ENCODE measurements around the gene FHIT. TPM values are rescaled to one million over a fixed set of nuclear protein-coding genes. Genes with fewer than 3 reads are reported as not detected.

The FHIT gene
- total RNA-seq, 2 experiments from 2014 or later = 7.6 to 7.9 TPM

- Mint-ChIP-seq H3K27ac (no peak overlapping the region), H3K4me1 (ENCODE audit: low read depth) (peaks cover 15% of the 10 kb centered on the region), H3K27me3 (no peaks in the 10 kb centered on the region), H3K4me3 (no peak overlapping the region), H3K36me3 (ENCODE audit: low read depth) (no peaks in the 10 kb centered on the region), H3K9me3 (no peaks in the 10 kb centered on the region)
- no peak for TF ChIP-seq CTCF (IDR thresholded peaks at IDR 0.05)
- DNase-seq (no peak), ATAC-seq (no peak)
- intact Hi-C loops (cut with micrococcal nuclease) = no loop called here
- ChIA-PET CTCF (no interaction called here), POLR2A (interaction anchor here (0.9 to 1.0 kb wide), 2 partner anchors 16 to 77 kb away, joined by 3 to 4 read pairs; no protein-coding TSS in a partner anchor)
These were observed 1156.8 kb downstream of the FHIT start for GRCh38 chr3:60094392-60094947.

GRCh38 chr3:60090548-60090947 is 1160.7 kb downstream of the FHIT start:
- Mint-ChIP-seq H3K27ac (peak overlapping the region; percentile 1), H3K4me1 (ENCODE audit: low read depth) (peaks cover 36% of the 10 kb centered on the region), H3K36me3 (ENCODE audit: low read depth) (peaks cover 13% of the 10 kb centered on the region), H3K9me3 (peaks cover 15% of the 10 kb centered on the region), H3K4me3 (no peak overlapping the region), H3K27me3 (no peaks in the 10 kb centered on the region)
- ATAC-seq = no peak
- TF ChIP-seq CTCF (IDR thresholded peaks at IDR 0.05) = no peak
- ChIA-PET CTCF (no interaction called here), POLR2A (no interaction called here)
- DNase-seq = no peak
- intact Hi-C loops (cut with micrococcal nuclease) = no loop called here

GRCh38 chr3:60086811-60087210 is 1164.4 kb downstream of the FHIT start:
- POLR2A ChIA-PET = interaction anchor here (0.6 to 1.0 kb wide), 2 partner anchors 17 to 573 kb away, joined by 3 to 4 read pairs; no protein-coding TSS in a partner anchor
- H3K4me1 Mint-ChIP-seq (ENCODE audit: low read depth) = peaks cover 49% of the 10 kb centered on the region
- ATAC-seq (peak; percentile 95), DNase-seq (peak; percentile 65)
- peaks cover 30% of the 10 kb centered on the region for H3K36me3 Mint-ChIP-seq (ENCODE audit: low read depth)
- H3K9me3 Mint-ChIP-seq = peaks cover 30% of the 10 kb centered on the region
- no peak for TF ChIP-seq CTCF (IDR thresholded peaks at IDR 0.05)
- CTCF ChIA-PET = interaction anchor here (0.6 to 1.3 kb wide), 4 partner anchors 11 to 1456 kb away, joined by 3 to 4 read pairs (median 3); no protein-coding TSS in a partner anchor
- H3K27me3 Mint-ChIP-seq = no peaks in the 10 kb centered on the region
- no peak overlapping the region for H3K4me3 Mint-ChIP-seq
- intact Hi-C loops (cut with micrococcal nuclease) = loop anchor here (5.0 to 10.0 kb wide), 2 partner anchors 75 to 108 kb away; no protein-coding TSS in a partner anchor
- peak overlapping the region; percentile 82 for H3K27ac Mint-ChIP-seq

GRCh38 chr3:60085649-60086048 is 1165.6 kb downstream of the FHIT start:
- Mint-ChIP-seq H3K36me3 (ENCODE audit: low read depth) (peaks cover 31% of the 10 kb centered on the region), H3K4me1 (ENCODE audit: low read depth) (peaks cover 54% of the 10 kb centered on the region)
- intact Hi-C loops (cut with micrococcal nuclease) = loop anchor here (5.0 to 10.0 kb wide), 2 partner anchors 73 to 109 kb away; no protein-coding TSS in a partner anchor

More at GRCh38 chr3:60085649-60086048, 1165.6 kb downstream of the FHIT start:
- CTCF ChIA-PET = no interaction called here
- Mint-ChIP-seq H3K27ac (peak overlapping the region; percentile 82), H3K9me3 (peaks cover 34% of the 10 kb centered on the region), H3K4me3 (no peak overlapping the region), H3K27me3 (no peaks in the 10 kb centered on the region)
- DNase-seq (no peak), ATAC-seq (no peak)
- POLR2A ChIA-PET = no interaction called here
- TF ChIP-seq CTCF (IDR thresholded peaks at IDR 0.05) = no peak

All from activated CD8-positive, alpha-beta T cell treated with anti-CD3 and anti-CD28 coated beads for 36 hours (primary cell).